Upper lobe of left lung (tissue), 4 donors: Measurements from ENCODE around the gene GBE1.

Experiments
- EP300 ChIP-seq, 4 donors: sonication (generic); formaldehyde crosslinking; IDR thresholded peaks; one replicate each; pipeline ENCODE4 v1.5.1; 2017; ENCODE audit warnings: antibody characterized with exemption in 4 of 4, control low read depth in 2 of 4
- POLR2A ChIP-seq, 4 donors: fragments of 450-650 bp; IDR thresholded peaks; one replicate each; pipeline ENCODE4 v1.5.1; 2016 to 2017; ENCODE audit warnings: antibody characterized with exemption in 4 of 4, mild to moderate bottlenecking in 2 of 4
- TF ChIP-seq, protein P1 (sequence below), 6 experiments: fragments of 450-650 bp in 4 of 6; fragments of 200-600 bp in 2 of 6; sonication (generic) in 2 of 6; IDR thresholded peaks; one replicate each; pipeline ENCODE4 v1.5.1; 2016 to 2019; ENCODE audit warnings: antibody characterized with exemption in 6 of 6

DNA sequence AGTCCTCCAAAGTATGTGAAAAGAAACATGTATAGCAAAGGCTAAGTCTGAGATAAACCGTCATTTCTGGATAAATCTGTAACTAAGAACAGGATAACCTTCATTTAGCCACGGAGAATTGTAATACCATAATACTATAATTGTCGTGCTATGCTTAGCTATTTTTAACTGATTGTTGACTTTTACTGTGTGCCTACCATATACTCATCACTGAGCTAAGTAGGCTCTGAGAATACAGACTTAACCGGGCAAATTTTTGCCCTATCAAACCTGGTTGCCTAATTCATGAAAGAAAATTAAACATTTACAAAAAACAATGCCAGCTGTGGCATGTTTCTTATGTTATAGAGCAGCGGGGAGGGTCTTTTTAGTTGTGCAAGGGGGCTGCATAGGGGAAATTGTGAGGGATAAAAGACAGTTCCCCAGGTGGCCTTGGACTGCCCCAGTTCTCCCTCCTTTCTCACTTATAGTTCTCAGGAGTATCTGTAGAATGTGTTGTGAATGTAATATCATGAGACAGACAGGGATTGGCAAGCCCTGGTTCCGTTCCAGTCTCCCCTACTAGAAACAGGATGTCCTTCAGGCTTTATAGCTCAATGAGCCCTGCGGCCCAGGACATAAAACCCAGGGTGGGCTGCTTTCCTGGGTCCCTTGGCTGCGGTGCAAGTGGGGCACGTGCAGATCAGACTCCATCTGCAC lies 318.5 kb downstream of the GBE1 start:
- TF ChIP-seq, protein P1, sequence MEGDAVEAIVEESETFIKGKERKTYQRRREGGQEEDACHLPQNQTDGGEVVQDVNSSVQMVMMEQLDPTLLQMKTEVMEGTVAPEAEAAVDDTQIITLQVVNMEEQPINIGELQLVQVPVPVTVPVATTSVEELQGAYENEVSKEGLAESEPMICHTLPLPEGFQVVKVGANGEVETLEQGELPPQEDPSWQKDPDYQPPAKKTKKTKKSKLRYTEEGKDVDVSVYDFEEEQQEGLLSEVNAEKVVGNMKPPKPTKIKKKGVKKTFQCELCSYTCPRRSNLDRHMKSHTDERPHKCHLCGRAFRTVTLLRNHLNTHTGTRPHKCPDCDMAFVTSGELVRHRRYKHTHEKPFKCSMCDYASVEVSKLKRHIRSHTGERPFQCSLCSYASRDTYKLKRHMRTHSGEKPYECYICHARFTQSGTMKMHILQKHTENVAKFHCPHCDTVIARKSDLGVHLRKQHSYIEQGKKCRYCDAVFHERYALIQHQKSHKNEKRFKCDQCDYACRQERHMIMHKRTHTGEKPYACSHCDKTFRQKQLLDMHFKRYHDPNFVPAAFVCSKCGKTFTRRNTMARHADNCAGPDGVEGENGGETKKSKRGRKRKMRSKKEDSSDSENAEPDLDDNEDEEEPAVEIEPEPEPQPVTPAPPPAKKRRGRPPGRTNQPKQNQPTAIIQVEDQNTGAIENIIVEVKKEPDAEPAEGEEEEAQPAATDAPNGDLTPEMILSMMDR (IDR thresholded peaks at IDR 0.05): no peak
- TF ChIP-seq POLR2A (IDR thresholded peaks at IDR 0.05) (no peak), EP300 (IDR thresholded peaks at IDR 0.05) (no peak)
